GM19193 (cell line): ENCODE measurements around the gene STAT3.

ENCODE experiments used
- POLR2A ChIP-seq: IDR thresholded peaks from 4 replicates; pipeline ENCODE4 v1.6.1; 2011; ENCODE audit not compliant: insufficient read depth, insufficient read length; ENCODE audit errors: extremely low read depth

STAT3 gene

DNA sequence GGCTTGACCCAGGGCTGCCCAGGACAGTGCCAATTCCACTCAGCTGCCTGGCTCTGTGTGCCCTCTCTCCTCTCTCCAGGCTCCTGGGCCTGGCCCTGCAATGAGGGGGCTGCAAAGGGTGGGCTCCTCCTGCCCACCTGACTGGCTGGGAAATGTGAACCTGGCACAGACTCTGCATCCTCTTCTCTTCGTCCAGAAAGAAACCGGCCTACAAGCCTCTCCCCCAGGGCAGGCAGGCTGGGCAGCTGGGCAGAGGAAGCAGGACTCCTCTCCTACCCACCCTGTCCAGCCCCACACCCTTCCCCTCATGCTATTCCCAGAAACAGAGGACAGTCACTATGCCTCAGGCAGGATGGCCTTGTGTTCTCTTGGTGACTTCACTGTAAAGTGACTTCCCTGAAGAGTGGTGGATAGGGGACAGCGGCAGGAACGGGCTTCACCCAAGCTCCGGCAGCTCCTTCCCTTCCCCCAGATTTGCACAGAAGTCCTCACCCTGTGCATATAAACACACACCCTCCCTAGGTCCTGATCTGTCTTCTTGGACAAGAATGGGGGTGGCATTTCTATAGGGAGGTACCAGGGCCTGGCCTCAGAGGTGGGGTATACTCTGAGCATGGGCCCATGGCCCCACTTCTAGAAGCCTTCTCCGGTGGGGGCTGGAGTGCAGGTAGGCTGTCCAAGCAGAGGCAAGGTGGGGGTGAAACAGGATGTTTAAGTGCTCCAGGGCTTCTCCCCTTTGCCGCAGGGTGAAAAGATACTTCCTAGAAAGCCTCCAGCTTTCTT lies 104.8 kb downstream of the STAT3 start:
- no peak for TF ChIP-seq POLR2A

DNA sequence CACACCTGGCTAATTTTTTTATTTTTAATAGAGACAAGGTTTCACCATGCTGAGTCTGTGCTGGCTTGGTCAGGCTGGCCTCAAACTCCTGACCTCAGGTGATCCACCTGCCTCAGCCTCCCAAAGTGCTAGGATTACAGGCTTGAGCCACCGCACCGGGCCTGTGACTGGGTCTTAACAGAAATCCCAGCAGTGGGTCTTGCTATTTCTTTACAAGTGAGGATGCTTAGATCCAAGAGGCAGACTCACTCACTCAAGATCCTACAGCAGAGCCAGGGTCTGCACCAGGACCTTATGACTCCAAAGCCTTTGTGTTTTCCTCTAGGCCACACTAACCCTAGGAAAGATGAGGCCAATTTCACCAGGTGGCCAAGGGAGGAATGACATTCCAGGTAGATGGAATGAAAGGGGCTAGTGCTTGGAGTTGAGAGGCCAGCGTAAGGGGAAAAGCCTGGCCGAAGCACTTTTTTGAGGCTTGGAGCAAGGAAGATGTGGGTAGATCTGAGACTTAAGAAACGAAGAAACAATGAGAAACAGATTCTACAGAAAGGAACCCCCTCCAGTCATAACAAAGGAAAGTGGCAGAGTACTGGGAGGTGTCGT lies 105.7 kb downstream of the STAT3 start:
- no peak for TF ChIP-seq POLR2A

DNA sequence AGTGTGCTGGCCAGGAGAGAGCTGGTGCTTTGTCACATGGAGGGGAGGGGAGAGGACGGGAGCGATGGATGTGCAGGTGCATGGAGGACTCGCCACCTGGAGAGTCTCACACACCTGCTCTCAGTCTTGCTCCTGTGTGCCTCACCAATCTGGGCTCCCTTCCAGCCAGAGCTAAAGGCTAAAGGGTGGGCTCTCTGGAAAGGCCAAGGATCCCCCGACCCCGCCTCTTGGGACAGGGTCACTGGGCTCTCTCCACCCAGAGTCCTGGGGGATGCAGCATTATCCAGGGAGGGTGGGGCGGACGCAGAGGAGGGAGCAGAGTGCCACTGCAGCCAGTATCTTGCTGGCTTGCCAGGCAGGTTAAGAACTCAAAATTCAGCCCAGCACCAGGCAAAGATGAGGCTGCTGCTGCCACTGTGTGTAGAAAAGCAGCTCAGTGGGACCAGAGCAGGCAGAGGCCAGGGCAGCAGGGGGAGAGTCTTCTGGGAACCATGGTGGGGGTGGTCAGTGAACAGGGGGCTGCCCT lies 106.6 kb downstream of the STAT3 start:
- no peak for TF ChIP-seq POLR2A

DNA sequence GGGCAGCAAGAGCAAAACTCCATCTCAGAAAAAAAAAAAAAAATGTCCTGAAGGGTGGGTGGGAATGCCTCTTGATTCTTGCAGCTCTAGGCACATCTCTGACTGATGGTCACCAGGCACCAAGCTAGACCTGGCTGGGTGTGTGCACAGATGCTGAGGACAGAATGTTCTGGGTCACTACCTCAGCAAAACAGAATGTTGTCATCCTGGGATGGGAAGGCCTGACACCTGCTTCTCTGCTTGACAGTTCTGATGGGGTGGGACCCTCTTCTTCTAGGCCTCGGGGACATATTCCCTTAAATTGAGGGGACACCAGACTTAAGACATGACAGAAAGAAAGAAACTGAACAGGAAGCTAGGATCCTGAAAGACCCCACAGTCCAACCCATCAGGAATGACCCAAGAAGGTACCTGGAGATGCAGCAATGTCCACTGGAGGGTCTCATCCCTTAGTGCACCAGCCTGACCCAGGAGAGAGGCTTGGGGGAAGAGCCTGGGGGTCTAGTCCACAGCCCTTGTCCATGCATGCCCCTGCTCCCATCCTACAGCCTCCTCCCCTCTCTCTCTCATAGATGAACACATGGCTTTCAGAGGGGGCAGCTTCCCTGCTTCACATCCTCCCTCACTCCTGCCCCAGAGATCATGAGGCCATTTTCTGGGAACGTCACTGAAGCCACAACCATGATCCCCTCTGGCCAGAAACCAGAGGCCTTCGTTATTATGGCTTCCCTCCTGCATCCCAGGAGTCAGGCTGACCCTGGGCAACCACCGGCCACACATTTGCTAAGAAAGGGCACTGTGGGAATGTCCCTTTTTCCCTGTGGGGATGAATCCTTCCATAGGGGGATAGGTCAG lies 108.2 kb downstream of the STAT3 start:
- no peak for TF ChIP-seq POLR2A

DNA sequence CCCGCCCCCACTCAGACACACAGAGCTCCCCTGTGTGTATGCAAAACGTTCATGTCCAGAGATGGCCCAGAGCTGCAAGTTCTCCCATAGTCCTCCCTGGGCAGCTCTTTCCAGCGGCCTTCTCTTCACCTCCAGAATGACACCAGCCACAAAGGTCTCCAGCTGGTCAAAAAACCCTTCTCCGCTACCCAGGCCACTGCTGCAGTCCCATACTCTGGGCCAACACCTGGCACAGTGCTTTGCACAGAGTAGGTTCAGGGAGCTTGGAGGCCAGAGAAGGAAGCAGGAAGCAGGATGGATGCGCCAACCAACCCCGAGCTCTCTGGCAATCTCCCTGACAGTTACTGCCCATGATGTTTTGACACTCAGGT lies 110.9 kb downstream of the STAT3 start:
- TF ChIP-seq POLR2A = no peak

DNA sequence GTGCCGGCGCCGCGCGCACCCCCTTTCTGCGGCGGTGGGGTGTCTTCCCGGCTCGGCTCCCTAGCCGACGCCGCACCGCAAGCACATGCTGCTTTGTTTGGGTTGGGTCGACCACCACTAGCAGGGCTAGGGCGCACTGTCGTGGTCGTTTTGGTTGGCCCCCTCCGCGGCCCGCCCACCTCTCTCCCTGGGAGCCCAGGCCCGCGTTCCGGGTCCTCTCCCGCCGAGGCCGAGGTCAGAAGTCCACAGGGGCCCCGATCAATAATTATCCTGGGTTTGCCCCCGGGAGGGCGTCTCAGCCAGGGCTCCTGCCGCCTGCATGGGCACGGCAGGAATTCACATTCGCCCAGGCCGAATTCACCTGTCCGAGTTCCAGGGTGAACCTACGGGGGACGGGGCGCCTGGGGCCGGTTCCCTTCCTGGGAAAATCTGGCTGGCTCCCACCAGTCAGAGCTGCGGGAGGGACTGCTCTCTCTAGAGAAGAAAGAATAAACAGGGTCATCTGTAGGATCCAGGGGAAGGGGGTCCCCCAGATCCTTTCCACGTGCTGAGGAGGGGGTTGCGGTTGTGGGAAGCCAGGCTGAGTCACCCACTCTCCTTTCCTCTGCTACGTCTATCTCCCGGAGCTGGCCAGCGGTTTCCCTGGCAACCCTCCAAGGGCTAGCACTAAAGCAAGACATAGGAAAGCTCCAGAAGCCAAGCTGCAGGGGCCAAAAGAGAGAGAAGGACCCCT lies 111.5 kb downstream of the STAT3 start:
- TF ChIP-seq POLR2A = no peak

GRCh38 chr17:42276359-42276608 lies 112.0 kb downstream of the STAT3 start, which contains the start of gene STAT5B:
Gene STAT5B, minus strand, starts transcription at chr17:42276391. Its CDS starts 44,264 bp downstream, at chr17:42232127.
- TF ChIP-seq POLR2A = peak; percentile 70

- no peak for TF ChIP-seq POLR2A
Observed at GRCh38 chr17:42275527-42276358, 112.5 kb downstream of the STAT3 start.

GRCh38 chr17:42274812-42275526 lies 113.3 kb downstream of the STAT3 start:
- no peak for TF ChIP-seq POLR2A

DNA sequence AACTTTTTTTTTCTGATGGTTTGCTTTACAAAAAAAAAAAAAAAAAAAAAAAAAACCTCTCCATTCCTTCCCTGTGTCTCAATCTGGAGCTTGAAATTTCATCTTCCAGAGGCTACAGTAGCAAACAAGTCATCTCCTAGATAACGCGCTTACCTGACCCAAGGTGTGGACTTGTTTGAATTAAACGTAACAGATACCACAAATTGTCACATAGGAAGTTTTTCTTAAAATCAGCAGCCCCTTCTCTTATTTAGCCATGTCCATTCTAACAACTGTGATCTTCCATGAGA lies 114.0 kb downstream of the STAT3 start:
- no peak for TF ChIP-seq POLR2A

DNA sequence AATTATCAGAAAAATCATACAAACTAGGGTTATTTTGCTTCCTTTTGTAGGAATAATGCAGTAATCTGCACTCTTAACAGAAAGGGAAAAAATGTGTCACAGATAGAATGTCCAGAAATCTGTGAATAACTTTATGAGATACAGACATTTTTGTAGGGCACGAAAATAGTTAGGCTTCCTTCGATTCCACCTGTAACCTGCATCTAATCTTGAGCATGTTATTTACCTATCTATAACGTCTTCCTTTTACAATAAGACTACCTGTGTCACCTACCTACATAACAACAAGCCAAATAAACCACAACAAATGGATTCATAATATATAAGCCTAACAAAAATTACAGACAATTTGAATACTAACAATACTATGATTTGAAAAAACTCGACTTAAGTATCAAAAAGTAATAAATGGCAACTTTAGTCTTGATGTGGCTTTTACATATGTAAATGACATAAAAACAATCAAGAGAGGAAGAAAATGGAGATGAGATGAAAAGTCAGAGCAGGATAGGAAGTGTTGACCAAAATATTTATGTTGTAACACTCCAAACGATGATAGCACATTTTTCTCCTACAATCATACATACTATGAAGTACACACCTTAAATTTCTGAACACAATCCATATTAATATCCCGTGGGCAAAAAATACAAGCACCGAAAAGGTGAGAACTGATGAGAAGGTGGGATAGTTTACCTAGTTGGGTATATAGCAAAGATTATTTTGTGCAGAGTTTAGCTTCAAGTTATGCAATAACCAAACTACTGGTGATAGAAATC lies 114.6 kb downstream of the STAT3 start:
- TF ChIP-seq POLR2A = no peak

- TF ChIP-seq POLR2A = no peak
Observed at GRCh38 chr17:42272162-42272907, 115.9 kb downstream of the STAT3 start.

DNA sequence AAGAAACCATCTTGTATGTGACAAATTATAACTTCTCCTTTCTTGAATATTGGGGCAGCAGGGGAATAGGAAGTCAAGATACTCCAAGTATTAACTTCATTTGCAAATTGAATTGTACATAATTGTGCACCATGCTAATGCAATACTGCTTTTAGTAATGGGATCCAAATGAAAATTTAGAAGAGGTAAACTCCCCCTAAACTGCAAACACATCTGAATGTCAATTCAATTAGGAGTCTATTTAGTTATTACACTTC lies 116.5 kb downstream of the STAT3 start:
- no peak for TF ChIP-seq POLR2A
